Liver (tissue), 9 donors: ENCODE data around the gene KIRREL3. TPM values are rescaled to one million over a fixed set of nuclear protein-coding genes. Genes with fewer than 3 reads are reported as not detected.

Experiments used
- DNase-seq: peaks from one replicate; pipeline ENCODE4 v3.0.0-alpha.2; 2017; ENCODE audit warnings: low spot score
- H3K27ac ChIP-seq, 2 donors: one replicate each; pipeline ENCODE4 v1.7.0; 2013; ENCODE audit warnings: inconsistent platforms in 2 of 2, low read length in 2 of 2, control low read depth in 1 of 2, low read depth in 1 of 2, mild to moderate bottlenecking in 1 of 2
- H3K27me3 ChIP-seq, 4 donors: one replicate each; pipeline versions ENCODE4 v1.6.1 to v1.7.0; 2013; ENCODE audit warnings: low read length in 3 of 4, inconsistent platforms in 1 of 4, mild to moderate bottlenecking in 1 of 4, moderate library complexity in 1 of 4; ENCODE audit not compliant: control insufficient read depth in 4 of 4, insufficient read depth in 4 of 4
- H3K36me3 ChIP-seq, 4 donors: one replicate each; pipeline versions ENCODE4 v1.6.1 to v1.7.0; 2013; ENCODE audit warnings: low read length in 3 of 4, mild to moderate bottlenecking in 3 of 4, low read depth in 1 of 4, moderate library complexity in 1 of 4; ENCODE audit not compliant: control insufficient read depth in 4 of 4, insufficient read depth in 3 of 4
- H3K4me1 ChIP-seq, 4 donors: one replicate each; pipeline versions ENCODE4 v1.6.1 to v1.7.0; 2013; ENCODE audit warnings: low read length in 3 of 4, mild to moderate bottlenecking in 3 of 4, moderate library complexity in 1 of 4; ENCODE audit not compliant: control insufficient read depth in 4 of 4, insufficient read depth in 4 of 4
- H3K4me3 ChIP-seq, 3 donors: one replicate each; pipeline versions ENCODE4 v1.6.1 to v1.7.0; 2013; ENCODE audit warnings: low read length in 3 of 3, control low read depth in 1 of 3, low read depth in 1 of 3, mild to moderate bottlenecking in 1 of 3
- H3K9ac ChIP-seq, 2 donors: one replicate each; pipeline ENCODE4 v1.7.0; 2013; ENCODE audit warnings: low read length in 2 of 2, mild to moderate bottlenecking in 2 of 2, moderate library complexity in 2 of 2, control low read depth in 1 of 2, low read depth in 1 of 2
- H3K9me3 ChIP-seq, 4 donors: one replicate each; pipeline versions ENCODE4 v1.6.1 to v1.7.0; 2013; ENCODE audit warnings: low read length in 3 of 4; ENCODE audit not compliant: control insufficient read depth in 4 of 4
- EGR1 ChIP-seq, 2 donors: IDR thresholded peaks; 2 replicates each; pipeline ENCODE4 v1.6.1; 2016 to 2018; ENCODE audit warnings: antibody characterized with exemption in 2 of 2, low read depth in 2 of 2
- FOXA2 ChIP-seq: IDR thresholded peaks from 2 replicates; pipeline ENCODE4 v1.6.1; 2016; ENCODE audit warnings: antibody characterized with exemption
- GABPA ChIP-seq, 2 donors: IDR thresholded peaks in 1 of 2; conservative IDR thresholded peaks in 1 of 2; 2 replicates each; pipeline ENCODE4 v1.6.1; 2016; ENCODE audit warnings: antibody characterized with exemption in 2 of 2, mild to moderate bottlenecking in 1 of 2, moderate library complexity in 1 of 2
- HNF4A ChIP-seq, 2 donors: conservative IDR thresholded peaks; 2 replicates each; pipeline ENCODE4 v1.6.1; 2016; ENCODE audit warnings: antibody characterized with exemption in 2 of 2, mild to moderate bottlenecking in 2 of 2
- HNF4G ChIP-seq: IDR thresholded peaks from 2 replicates; pipeline ENCODE4 v1.6.1; 2016; ENCODE audit warnings: antibody characterized with exemption
- JUND ChIP-seq, 2 donors: IDR thresholded peaks; 2 replicates each; pipeline ENCODE4 v1.6.1; 2016; ENCODE audit warnings: antibody characterized with exemption in 2 of 2
- NR2F2 ChIP-seq: IDR thresholded peaks from 2 replicates; pipeline ENCODE4 v1.6.1; 2016; ENCODE audit warnings: antibody characterized with exemption
- RAD21 ChIP-seq, 2 donors: IDR thresholded peaks; 2 replicates each; pipeline ENCODE4 v1.6.1; 2016; ENCODE audit warnings: antibody characterized with exemption in 2 of 2, mild to moderate bottlenecking in 2 of 2
- SP1 ChIP-seq: IDR thresholded peaks from 2 replicates; pipeline ENCODE4 v1.6.1; 2018; ENCODE audit warnings: antibody characterized with exemption, mild to moderate bottlenecking
- TAF1 ChIP-seq: conservative IDR thresholded peaks from 2 replicates; pipeline ENCODE4 v1.6.1; 2016; ENCODE audit warnings: antibody characterized with exemption, mild to moderate bottlenecking
- YY1 ChIP-seq: IDR thresholded peaks from 2 replicates; pipeline ENCODE4 v1.6.1; 2016; ENCODE audit warnings: antibody characterized with exemption, mild to moderate bottlenecking
- WGBS: extraction: QIAGEN DNeasy Blood & Tissue Kit; methylation state at CpG from one replicate; pipeline ENCODE4 v1.1.7; 2013; 5-methylcytosine and 5-hydroxymethylcytosine counted together
- polyA plus RNA-seq, 2 donors: library from polyadenylated mRNA; stranded (reverse) in 1 of 2; unstranded in 1 of 2; fragments of 200-250 nt in 1 of 2; fragments of >200 nt in 1 of 2; fragmentation: Nextera tagmentation in 1 of 2; extraction: Ambion mirVana in 1 of 2; gene quantifications; one replicate each; pipeline versions ENCODE4 v1.2.1 to v1.2.3, GENCODE V29; 2013 to 2015
- total RNA-seq, 2 donors: library from RNA; depleted of rRNA; stranded (reverse); fragments of >200 nt; gene quantifications; one replicate each; pipeline ENCODE4 v1.2.3, GENCODE V29; 2014
- TF ChIP-seq, protein P1 (sequence below): IDR thresholded peaks from 2 replicates; pipeline ENCODE4 v1.6.1; 2016; ENCODE audit warnings: antibody characterized with exemption
- TF ChIP-seq, protein P2 (sequence below): IDR thresholded peaks from 2 replicates; pipeline ENCODE4 v1.6.1; 2016; ENCODE audit warnings: antibody characterized with exemption
- TF ChIP-seq, protein P3 (sequence below): IDR thresholded peaks from 2 replicates; pipeline ENCODE4 v1.6.1; 2016; ENCODE audit warnings: antibody characterized with exemption
- TF ChIP-seq, protein P4 (sequence below): IDR thresholded peaks from 2 replicates; pipeline ENCODE4 v1.6.1; 2016; ENCODE audit warnings: antibody characterized with exemption, mild to moderate bottlenecking
- TF ChIP-seq, protein P5 (sequence below): fragments of 150-350 bp; IDR thresholded peaks from 2 replicates; pipeline ENCODE4 v1.5.1; 2017; ENCODE audit warnings: improper control_type of control experiment, low read depth, low read length; ENCODE audit not compliant: missing input control
- donor health status: healthy.
- donor health status: healthy.
- donor health status: healthy.
- donor health status: healthy.
- donor health status: healthy.

KIRREL3 gene
- total and polyA plus RNA-seq, 4 donors = 0.03 to 0.29 (median 0.08) TPM; not detected in 1

DNA sequence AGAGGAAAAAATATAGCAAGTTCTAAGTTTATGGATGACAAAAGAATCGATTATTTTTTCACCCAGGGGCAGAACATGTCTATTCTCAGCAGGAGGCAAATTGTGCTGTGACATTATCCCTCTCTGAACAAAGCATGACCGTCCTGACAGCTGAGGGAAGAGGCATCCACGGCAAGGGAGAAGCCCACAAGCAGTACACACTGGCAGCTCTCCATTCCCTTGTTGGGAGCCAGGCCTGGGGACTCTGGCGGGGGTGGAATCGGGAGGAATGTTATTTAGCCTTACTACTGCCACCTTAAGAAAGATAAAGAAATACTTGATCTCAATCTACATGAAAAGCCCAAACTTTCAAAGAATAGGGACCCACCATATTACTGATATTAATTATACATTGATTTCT is 3.4 kb downstream of the KIRREL3 start:
- Histone ChIP-seq H3K36me3 (no peaks in the 10 kb centered on the region), H3K27me3 (peaks cover 0 to 39% (median 7%) of the 10 kb centered on the region in 4 donors), H3K9me3 (no peaks in the 10 kb centered on the region), H3K4me1 (peaks cover 4 to 10% (median 6%) of the 10 kb centered on the region in 4 donors), H3K4me3 (no peak overlapping the region), H3K27ac (no peak overlapping the region), H3K9ac (no peak overlapping the region)
- WGBS = 51% methylated on average over 5 of the region's 5 CpGs
- DNase-seq = no peak
- TF ChIP-seq, protein P1, sequence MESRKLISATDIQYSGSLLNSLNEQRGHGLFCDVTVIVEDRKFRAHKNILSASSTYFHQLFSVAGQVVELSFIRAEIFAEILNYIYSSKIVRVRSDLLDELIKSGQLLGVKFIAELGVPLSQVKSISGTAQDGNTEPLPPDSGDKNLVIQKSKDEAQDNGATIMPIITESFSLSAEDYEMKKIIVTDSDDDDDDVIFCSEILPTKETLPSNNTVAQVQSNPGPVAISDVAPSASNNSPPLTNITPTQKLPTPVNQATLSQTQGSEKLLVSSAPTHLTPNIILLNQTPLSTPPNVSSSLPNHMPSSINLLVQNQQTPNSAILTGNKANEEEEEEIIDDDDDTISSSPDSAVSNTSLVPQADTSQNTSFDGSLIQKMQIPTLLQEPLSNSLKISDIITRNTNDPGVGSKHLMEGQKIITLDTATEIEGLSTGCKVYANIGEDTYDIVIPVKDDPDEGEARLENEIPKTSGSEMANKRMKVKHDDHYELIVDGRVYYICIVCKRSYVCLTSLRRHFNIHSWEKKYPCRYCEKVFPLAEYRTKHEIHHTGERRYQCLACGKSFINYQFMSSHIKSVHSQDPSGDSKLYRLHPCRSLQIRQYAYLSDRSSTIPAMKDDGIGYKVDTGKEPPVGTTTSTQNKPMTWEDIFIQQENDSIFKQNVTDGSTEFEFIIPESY = no peak

DNA sequence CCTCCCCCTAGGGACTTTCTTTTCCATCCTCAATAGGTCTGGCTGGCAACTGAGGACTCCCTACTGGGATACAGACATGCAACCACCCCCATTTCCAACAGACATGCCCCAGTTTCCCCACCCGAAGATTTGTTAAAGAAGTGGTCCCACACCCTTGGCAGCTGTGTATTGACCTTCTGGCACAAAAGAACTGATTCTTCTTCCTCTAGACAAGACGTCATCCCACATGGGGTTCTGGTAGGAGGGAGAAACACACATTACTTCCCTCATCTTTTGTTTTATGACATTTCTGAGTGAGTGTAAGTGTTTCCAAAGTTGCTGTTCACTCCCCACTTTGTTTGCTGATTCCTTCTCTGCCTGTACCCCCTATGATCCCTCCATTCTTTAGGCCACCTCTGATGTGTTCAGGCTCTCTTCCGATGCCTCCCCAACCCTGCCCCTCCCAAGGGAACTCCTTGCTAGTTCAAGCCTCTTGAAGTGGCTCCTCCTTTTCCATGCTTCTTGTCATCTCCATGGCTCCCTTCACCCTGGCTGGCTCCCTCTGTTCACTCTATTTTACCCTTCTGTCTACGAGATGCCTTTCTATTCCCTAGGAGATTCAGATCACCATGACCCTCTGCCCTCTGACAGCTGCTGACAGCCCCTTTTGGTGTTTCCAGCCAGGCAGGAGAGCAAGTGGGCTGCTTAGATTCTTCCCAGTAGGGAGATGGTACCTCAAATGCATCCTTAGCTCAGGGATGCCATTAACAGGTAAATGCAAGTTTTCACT is 4.3 kb downstream of the KIRREL3 start:
- WGBS = 64% methylated on average over 4 of the region's 4 CpGs
- H3K27me3 ChIP-seq = peaks cover 0 to 34% (median 6%) of the 10 kb centered on the region in 4 donors
- DNase-seq = no peak
- H3K4me3 ChIP-seq = no peak overlapping the region
- H3K4me1 ChIP-seq = peaks cover 4 to 10% (median 6%) of the 10 kb centered on the region in 4 donors
- no peaks in the 10 kb centered on the region for H3K9me3 ChIP-seq
- TF ChIP-seq EGR1 (IDR thresholded peaks at IDR 0.05; ENCODE audit: low read depth in 2 of 2) = no peak
- no peak for TF ChIP-seq NR2F2
- no peak for TF ChIP-seq SP1
- TF ChIP-seq, protein P2, sequence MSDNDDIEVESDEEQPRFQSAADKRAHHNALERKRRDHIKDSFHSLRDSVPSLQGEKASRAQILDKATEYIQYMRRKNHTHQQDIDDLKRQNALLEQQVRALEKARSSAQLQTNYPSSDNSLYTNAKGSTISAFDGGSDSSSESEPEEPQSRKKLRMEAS = no peak
- TF ChIP-seq, protein P3, sequence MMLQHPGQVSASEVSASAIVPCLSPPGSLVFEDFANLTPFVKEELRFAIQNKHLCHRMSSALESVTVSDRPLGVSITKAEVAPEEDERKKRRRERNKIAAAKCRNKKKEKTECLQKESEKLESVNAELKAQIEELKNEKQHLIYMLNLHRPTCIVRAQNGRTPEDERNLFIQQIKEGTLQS = no peak
- TF ChIP-seq JUND (IDR thresholded peaks at IDR 0.05) = no peak
- TF ChIP-seq HNF4A (conservative IDR thresholded peaks at IDR 0.05) = no peak
- TF ChIP-seq RAD21 (IDR thresholded peaks at IDR 0.05) = no peak
- TF ChIP-seq FOXA2 = no peak
- TF ChIP-seq YY1 = no peak
- no peak for TF ChIP-seq HNF4G
- TF ChIP-seq GABPA (IDR thresholded peaks at IDR 0.05 in 1 of 2, conservative IDR thresholded peaks at IDR 0.05 in 1 of 2) = no peak
- TF ChIP-seq TAF1 = no peak
- TF ChIP-seq, protein P4, sequence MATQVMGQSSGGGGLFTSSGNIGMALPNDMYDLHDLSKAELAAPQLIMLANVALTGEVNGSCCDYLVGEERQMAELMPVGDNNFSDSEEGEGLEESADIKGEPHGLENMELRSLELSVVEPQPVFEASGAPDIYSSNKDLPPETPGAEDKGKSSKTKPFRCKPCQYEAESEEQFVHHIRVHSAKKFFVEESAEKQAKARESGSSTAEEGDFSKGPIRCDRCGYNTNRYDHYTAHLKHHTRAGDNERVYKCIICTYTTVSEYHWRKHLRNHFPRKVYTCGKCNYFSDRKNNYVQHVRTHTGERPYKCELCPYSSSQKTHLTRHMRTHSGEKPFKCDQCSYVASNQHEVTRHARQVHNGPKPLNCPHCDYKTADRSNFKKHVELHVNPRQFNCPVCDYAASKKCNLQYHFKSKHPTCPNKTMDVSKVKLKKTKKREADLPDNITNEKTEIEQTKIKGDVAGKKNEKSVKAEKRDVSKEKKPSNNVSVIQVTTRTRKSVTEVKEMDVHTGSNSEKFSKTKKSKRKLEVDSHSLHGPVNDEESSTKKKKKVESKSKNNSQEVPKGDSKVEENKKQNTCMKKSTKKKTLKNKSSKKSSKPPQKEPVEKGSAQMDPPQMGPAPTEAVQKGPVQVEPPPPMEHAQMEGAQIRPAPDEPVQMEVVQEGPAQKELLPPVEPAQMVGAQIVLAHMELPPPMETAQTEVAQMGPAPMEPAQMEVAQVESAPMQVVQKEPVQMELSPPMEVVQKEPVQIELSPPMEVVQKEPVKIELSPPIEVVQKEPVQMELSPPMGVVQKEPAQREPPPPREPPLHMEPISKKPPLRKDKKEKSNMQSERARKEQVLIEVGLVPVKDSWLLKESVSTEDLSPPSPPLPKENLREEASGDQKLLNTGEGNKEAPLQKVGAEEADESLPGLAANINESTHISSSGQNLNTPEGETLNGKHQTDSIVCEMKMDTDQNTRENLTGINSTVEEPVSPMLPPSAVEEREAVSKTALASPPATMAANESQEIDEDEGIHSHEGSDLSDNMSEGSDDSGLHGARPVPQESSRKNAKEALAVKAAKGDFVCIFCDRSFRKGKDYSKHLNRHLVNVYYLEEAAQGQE = no peak
- TF ChIP-seq, protein P5, sequence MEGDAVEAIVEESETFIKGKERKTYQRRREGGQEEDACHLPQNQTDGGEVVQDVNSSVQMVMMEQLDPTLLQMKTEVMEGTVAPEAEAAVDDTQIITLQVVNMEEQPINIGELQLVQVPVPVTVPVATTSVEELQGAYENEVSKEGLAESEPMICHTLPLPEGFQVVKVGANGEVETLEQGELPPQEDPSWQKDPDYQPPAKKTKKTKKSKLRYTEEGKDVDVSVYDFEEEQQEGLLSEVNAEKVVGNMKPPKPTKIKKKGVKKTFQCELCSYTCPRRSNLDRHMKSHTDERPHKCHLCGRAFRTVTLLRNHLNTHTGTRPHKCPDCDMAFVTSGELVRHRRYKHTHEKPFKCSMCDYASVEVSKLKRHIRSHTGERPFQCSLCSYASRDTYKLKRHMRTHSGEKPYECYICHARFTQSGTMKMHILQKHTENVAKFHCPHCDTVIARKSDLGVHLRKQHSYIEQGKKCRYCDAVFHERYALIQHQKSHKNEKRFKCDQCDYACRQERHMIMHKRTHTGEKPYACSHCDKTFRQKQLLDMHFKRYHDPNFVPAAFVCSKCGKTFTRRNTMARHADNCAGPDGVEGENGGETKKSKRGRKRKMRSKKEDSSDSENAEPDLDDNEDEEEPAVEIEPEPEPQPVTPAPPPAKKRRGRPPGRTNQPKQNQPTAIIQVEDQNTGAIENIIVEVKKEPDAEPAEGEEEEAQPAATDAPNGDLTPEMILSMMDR = no peak
- no peak overlapping the region for H3K9ac ChIP-seq
- no peaks in the 10 kb centered on the region for H3K36me3 ChIP-seq
- H3K27ac ChIP-seq = no peak overlapping the region
